ENCODE results near the gene RALGPS1. TPM values are rescaled to one million over a fixed set of nuclear protein-coding genes. Genes with fewer than 3 reads are reported as not detected.

RALGPS1 gene
- total RNA-seq, 1 experiment from 2014 or later, result 18.6 TPM

DNA sequence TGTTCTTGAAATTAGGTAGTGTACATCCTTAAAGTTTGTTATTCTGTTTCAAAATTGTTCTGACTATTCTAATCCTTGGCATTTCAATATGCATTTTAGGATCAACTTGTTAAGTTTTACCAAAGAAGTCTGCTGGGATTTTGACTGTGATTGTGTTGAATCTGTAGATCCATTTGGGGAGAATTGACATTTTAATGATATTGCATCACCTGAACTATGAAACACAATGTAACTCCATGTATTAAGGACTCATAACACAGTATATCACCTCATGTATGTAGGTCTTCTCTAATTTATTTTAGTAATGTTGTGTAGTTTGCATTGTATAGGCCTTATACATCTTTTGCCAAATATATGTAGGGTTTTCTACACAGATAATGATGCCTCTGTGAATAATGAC is 77.8 kb downstream of the RALGPS1 start:
- no peak overlapping the region for H2AK5ac ChIP-seq (ENCODE audit: insufficient read length, low read length)
- no peak overlapping the region for H3K14ac ChIP-seq (ENCODE audit: insufficient read depth, low read length)
- no peak overlapping the region for H3K27ac Mint-ChIP-seq
- H3K79me2 ChIP-seq (ENCODE audit: insufficient read depth, low read length), result no peaks in the 10 kb centered on the region
- H3K27me3 ChIP-seq (ENCODE audit: insufficient read depth, low read length), result no peaks in the 10 kb centered on the region
- no peak overlapping the region for H3K23ac ChIP-seq (ENCODE audit: insufficient read length, low read depth, low read length)
- H3K9me3 ChIP-seq (ENCODE audit: control insufficient read depth, low read depth, low read length), result peaks cover 8% of the 10 kb centered on the region
- H3K18ac ChIP-seq (ENCODE audit: insufficient read length, low read depth, low read length), result no peak overlapping the region
- no peak overlapping the region for H2AFZ ChIP-seq (ENCODE audit: low read length)
- no peak for TF ChIP-seq CTCF (conservative IDR thresholded peaks at IDR 0.05)
- H2BK15ac ChIP-seq (ENCODE audit: low read depth, low read length), result no peak overlapping the region
- H2BK120ac ChIP-seq (ENCODE audit: low read depth, low read length, poor library complexity, severe bottlenecking), result no peak overlapping the region
- no peak overlapping the region for H4K91ac ChIP-seq (ENCODE audit: insufficient read length, low read depth, low read length)
- H3K9me3 Mint-ChIP-seq, result peaks cover 20 to 23% of the 10 kb centered on the region in 2 experiments
- H3K79me1 ChIP-seq (ENCODE audit: insufficient read depth, low read depth, low read length, poor library complexity, severe bottlenecking), result no peaks in the 10 kb centered on the region
- no peaks in the 10 kb centered on the region for H3K23me2 ChIP-seq (ENCODE audit: insufficient read length, low read depth, low read length, poor library complexity, severe bottlenecking)
- no peak overlapping the region for H4K8ac ChIP-seq (replicated peaks; ENCODE audit: insufficient read length, low read depth, low read length)
- no peak overlapping the region for H4K5ac ChIP-seq (ENCODE audit: insufficient read length, low read depth, low read length)
- H2BK5ac ChIP-seq (ENCODE audit: insufficient read length, low read length), result no peak overlapping the region
- H3T11ph ChIP-seq (ENCODE audit: low read length), result no peak overlapping the region
- H4K20me1 ChIP-seq (ENCODE audit: control insufficient read depth, insufficient read depth, insufficient read length), result no peaks in the 10 kb centered on the region
- no peaks in the 10 kb centered on the region for H3K4me1 ChIP-seq (ENCODE audit: insufficient read depth, low read length)
- no peak overlapping the region for H2BK20ac ChIP-seq (ENCODE audit: low read depth, low read length, poor library complexity, severe bottlenecking)
- no peak for DNase-seq
- H3K4me1 Mint-ChIP-seq, result peaks cover 0 to 6% of the 10 kb centered on the region in 2 experiments; a peak in 1 of 4 replicates
- H2BK12ac ChIP-seq (ENCODE audit: insufficient read length, low read depth, low read length), result no peak overlapping the region
- peaks cover 14 to 25% (median 24%) of the 10 kb centered on the region in 3 experiments for H3K36me3 Mint-ChIP-seq (ENCODE audit: insufficient read depth in 1 of 3, low read depth in 3 of 3)
- H3K4ac ChIP-seq (ENCODE audit: low read depth, low read length), result no peak overlapping the region
- H3K56ac ChIP-seq (ENCODE audit: insufficient read length, low read depth, low read length), result no peak overlapping the region
- peaks cover 9% of the 10 kb centered on the region for H3K27me3 Mint-ChIP-seq (ENCODE audit: low read depth)
- no peak overlapping the region for H3K27ac ChIP-seq (ENCODE audit: insufficient read length, low read depth, low read length)
- no peak overlapping the region for H3K9ac ChIP-seq (ENCODE audit: extremely low read depth, insufficient read length, low read length)
- H3K4me3 Mint-ChIP-seq, result no peak overlapping the region
- H3K4me2 ChIP-seq (ENCODE audit: insufficient read depth, insufficient read length, low read length), result no peak overlapping the region

Measured in H9 (cell line).